ENCODE measurements around the gene ZNF304. TPM values are rescaled to one million over a fixed set of nuclear protein-coding genes. Genes with fewer than 3 reads are reported as not detected.
A peak's percentile ranks its signal among the peaks of the same experiment; 100 is the strongest.

Gene ZNF304
- total and polyA plus RNA-seq, 2 of the 13 experiments (the other 11 are each of a cell fraction or from before 2014, with no cell fraction given) = 3.4 to 8.0 TPM

GRCh38 chr19:57406516-57407123 lies 55.5 kb downstream of the ZNF304 start (continued):
- TF ChIP-seq ZNF670 (CRISPR knock-in tag; IDR thresholded peaks at IDR 0.05; ENCODE audit: borderline replicate concordance) (no peak), SP5 (CRISPR knock-in tag; IDR thresholded peaks at IDR 0.05; ENCODE audit: borderline replicate concordance, low read depth) (no peak), RFXAP (CRISPR knock-in tag; IDR thresholded peaks at IDR 0.05; ENCODE audit: borderline replicate concordance) (no peak), TFDP1 (CRISPR knock-in tag; IDR thresholded peaks at IDR 0.05; ENCODE audit: borderline replicate concordance) (no peak; the same call in 1 of the 2 replicates), MZF1 (CRISPR knock-in tag; IDR thresholded peaks at IDR 0.05; ENCODE audit: borderline replicate concordance) (no peak), MAFK (conservative IDR thresholded peaks at IDR 0.05 in 1 of 2, IDR thresholded peaks at IDR 0.05 in 1 of 2; ENCODE audit: low read length in 2 of 2) (no peak), TBP (CRISPR knock-in tag; IDR thresholded peaks at IDR 0.05) (no peak), ZNF790 (CRISPR knock-in tag; IDR thresholded peaks at IDR 0.05; ENCODE audit: borderline replicate concordance) (no peak), MAX (IDR thresholded peaks at IDR 0.05) (no peak; the same call in 1 of the 2 replicates), KAT7 (CRISPR knock-in tag; IDR thresholded peaks at IDR 0.05; ENCODE audit: borderline replicate concordance) (no peak), YEATS2 (CRISPR knock-in tag; IDR thresholded peaks at IDR 0.05; ENCODE audit: borderline replicate concordance) (0 out of 2 replicates have a peak, but pooled peaks have one; percentile 18), ZNF709 (CRISPR knock-in tag; IDR thresholded peaks at IDR 0.05) (no peak), BRF2 (CRISPR knock-in tag; IDR thresholded peaks at IDR 0.05) (no peak), ZNF558 (CRISPR knock-in tag; IDR thresholded peaks at IDR 0.05; ENCODE audit: borderline replicate concordance) (no peak), ZBTB7A (CRISPR knock-in tag; IDR thresholded peaks at IDR 0.05) (no peak), SMARCE1 (IDR thresholded peaks at IDR 0.05; ENCODE audit: borderline replicate concordance) (no peak), ZFP90 (CRISPR knock-in tag; IDR thresholded peaks at IDR 0.05; ENCODE audit: borderline replicate concordance) (no peak), ZNF30 (CRISPR knock-in tag; IDR thresholded peaks at IDR 0.05) (no peak), RBFOX2 (IDR thresholded peaks at IDR 0.05; ENCODE audit: low read depth, low read length) (no peak), AGO1 (IDR thresholded peaks at IDR 0.05; ENCODE audit: low read depth, low read length, poor library complexity, severe bottlenecking) (no peak), MBD4 (IDR thresholded peaks at IDR 0.05; ENCODE audit: borderline replicate concordance, low read length) (no peak), ZSCAN22 (CRISPR knock-in tag; IDR thresholded peaks at IDR 0.05) (no peak), ZNF691 (CRISPR knock-in tag; IDR thresholded peaks at IDR 0.05; ENCODE audit: borderline replicate concordance, low read depth) (no peak), ZSCAN20 (CRISPR knock-in tag; IDR thresholded peaks at IDR 0.05; ENCODE audit: borderline replicate concordance) (no peak), YEATS4 (CRISPR knock-in tag; IDR thresholded peaks at IDR 0.05; ENCODE audit: borderline replicate concordance) (no peak), STAG1 (CRISPR knock-in tag; IDR thresholded peaks at IDR 0.05) (peak; percentile 90), ZNF746 (CRISPR knock-in tag; IDR thresholded peaks at IDR 0.05) (no peak), ESRRA (CRISPR knock-in tag; IDR thresholded peaks at IDR 0.05; ENCODE audit: low read depth) (no peak), ZSCAN31 (CRISPR knock-in tag; IDR thresholded peaks at IDR 0.05; ENCODE audit: low read depth) (no peak), ZNF652 (CRISPR knock-in tag; IDR thresholded peaks at IDR 0.05; ENCODE audit: borderline replicate concordance, low read depth) (peak; percentile 32; the same call in 1 of the 2 replicates)

Measured in HepG2 (cell line).